Measurements from ENCODE around the gene NUP153.

The NUP153 gene

DNA sequence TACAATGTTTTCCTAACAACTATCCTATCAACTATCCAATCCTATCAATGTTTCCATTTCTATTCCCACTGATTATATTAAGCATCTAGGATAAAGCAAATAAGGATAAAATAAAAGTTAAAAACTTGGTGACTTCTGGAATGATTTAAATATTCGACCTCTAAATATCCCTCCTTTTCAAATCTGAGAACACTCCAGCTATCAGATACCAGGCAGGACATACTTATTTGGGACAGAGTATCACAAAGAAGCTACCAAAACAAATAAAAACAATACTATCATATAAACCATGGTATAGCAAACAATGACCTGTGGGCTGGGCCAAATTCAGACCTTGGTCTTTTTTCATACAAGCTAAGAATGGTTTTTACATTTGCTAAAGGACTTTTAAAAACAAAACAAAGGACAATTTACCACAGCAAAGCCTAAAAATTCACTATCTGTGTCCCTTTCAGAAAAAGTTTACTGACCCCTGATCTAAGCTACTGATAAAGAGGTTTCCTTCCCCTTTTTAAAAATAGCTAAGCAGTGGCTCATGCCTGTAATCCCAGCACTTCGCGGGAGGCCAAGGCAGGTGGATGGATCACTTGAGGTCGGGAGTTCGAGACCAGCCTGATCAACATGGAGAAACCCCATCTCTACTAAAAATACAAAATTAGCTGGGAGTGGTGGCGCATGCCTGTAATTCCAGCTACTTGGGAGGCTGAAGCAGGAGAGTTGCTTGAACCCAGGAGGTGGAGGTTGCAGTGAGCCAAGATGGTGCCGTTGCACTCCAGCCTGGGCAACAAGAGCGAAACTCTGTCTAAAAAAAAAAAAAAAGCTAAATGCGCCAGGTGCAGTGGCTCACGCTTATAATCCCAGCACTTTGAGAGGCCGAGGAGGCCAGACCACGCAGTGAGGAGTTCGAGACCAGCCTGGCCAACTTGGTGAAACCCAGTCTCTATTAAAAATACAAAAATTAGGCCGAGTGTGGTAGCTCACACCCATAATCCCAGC lies 6.0 kb downstream of the NUP153 start:
- H3K9me3 Mint-ChIP-seq: no peaks in the 10 kb centered on the region
- no peaks in the 10 kb centered on the region for H3K27me3 Mint-ChIP-seq (ENCODE audit: low read depth)
- no peak overlapping the region for H3K4me3 Mint-ChIP-seq
- peaks cover 12% of the 10 kb centered on the region for H3K36me3 Mint-ChIP-seq (ENCODE audit: low read depth)
- H3K27ac Mint-ChIP-seq: peak overlapping the region; percentile 15
- H3K4me1 Mint-ChIP-seq (ENCODE audit: low read depth): peaks cover 37% of the 10 kb centered on the region

DNA sequence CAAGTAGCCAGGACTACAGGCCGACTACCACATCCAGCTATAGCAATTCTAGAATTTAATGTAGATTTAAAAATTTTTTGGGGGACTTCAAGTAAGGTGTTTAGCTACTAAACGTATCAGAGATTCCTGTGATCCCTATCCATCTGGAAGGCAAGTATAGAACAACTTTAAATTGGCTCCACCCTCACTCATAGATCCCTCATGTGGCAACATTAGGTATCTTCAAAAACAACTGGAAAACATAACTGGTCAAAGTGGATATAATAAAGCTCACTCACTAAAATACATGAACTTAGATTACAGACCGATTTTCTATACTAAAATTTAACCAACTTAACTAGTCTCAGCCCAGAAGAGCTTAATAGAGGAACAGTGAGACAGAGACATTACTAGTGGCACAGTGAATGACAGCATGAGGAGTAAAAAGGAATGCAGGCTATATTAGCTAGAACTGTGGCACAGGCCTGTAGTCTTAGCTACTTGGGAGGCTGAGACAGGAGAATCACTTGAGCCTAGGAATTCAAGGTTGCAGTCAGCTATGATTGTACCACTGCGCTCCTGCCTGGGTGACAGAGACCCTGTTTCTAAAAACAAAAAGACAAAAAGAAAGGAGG lies 14.7 kb downstream of the NUP153 start:
- Mint-ChIP-seq H3K36me3 (ENCODE audit: low read depth) (peaks cover 15% of the 10 kb centered on the region), H3K27ac (no peak overlapping the region), H3K9me3 (no peaks in the 10 kb centered on the region), H3K4me3 (no peak overlapping the region), H3K4me1 (ENCODE audit: low read depth) (peaks cover 30% of the 10 kb centered on the region), H3K27me3 (ENCODE audit: low read depth) (no peaks in the 10 kb centered on the region)

DNA sequence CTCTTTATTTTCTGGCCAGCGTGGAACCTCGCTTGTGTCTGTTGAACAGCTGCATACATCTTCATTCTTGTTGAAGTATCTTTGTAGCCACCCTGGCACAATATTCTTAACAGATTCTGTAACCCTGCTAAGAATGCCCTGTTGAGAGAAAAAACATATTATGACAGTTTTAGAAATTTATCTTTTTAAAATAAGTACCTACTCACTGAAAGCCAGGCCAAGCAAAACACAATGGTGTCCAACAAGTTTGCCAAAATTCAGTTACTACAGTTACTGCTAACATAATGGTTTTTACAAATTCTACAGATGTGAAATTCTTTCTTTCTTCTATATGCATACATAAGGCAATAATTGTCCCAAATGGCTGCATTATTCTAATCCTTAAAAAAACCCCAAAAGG lies 18.2 kb downstream of the NUP153 start:
- no peaks in the 10 kb centered on the region for H3K27me3 Mint-ChIP-seq (ENCODE audit: low read depth)
- H3K27ac Mint-ChIP-seq: no peak overlapping the region
- no peaks in the 10 kb centered on the region for H3K9me3 Mint-ChIP-seq
- H3K36me3 Mint-ChIP-seq (ENCODE audit: low read depth): peaks cover 23% of the 10 kb centered on the region
- H3K4me1 Mint-ChIP-seq (ENCODE audit: low read depth): peaks cover 29% of the 10 kb centered on the region
- no peak overlapping the region for H3K4me3 Mint-ChIP-seq

- H3K36me3 Mint-ChIP-seq (ENCODE audit: low read depth): peaks cover 30% of the 10 kb centered on the region
- no peak overlapping the region for H3K27ac Mint-ChIP-seq
- peaks cover 29% of the 10 kb centered on the region for H3K4me1 Mint-ChIP-seq (ENCODE audit: low read depth)
- H3K27me3 Mint-ChIP-seq (ENCODE audit: low read depth): no peaks in the 10 kb centered on the region
- H3K4me3 Mint-ChIP-seq: no peak overlapping the region
- H3K9me3 Mint-ChIP-seq: no peaks in the 10 kb centered on the region
These were observed 19.6 kb downstream of the NUP153 start for GRCh38 chr6:17687136-17687535.

- peaks cover 45% of the 10 kb centered on the region for H3K36me3 Mint-ChIP-seq (ENCODE audit: low read depth)
- H3K4me1 Mint-ChIP-seq (ENCODE audit: low read depth): peaks cover 41% of the 10 kb centered on the region
- no peak overlapping the region for H3K4me3 Mint-ChIP-seq
- no peak overlapping the region for H3K27ac Mint-ChIP-seq
- no peaks in the 10 kb centered on the region for H3K9me3 Mint-ChIP-seq
- H3K27me3 Mint-ChIP-seq (ENCODE audit: low read depth): no peaks in the 10 kb centered on the region
These were observed 22.6 kb downstream of the NUP153 start for GRCh38 chr6:17684134-17684533.

DNA sequence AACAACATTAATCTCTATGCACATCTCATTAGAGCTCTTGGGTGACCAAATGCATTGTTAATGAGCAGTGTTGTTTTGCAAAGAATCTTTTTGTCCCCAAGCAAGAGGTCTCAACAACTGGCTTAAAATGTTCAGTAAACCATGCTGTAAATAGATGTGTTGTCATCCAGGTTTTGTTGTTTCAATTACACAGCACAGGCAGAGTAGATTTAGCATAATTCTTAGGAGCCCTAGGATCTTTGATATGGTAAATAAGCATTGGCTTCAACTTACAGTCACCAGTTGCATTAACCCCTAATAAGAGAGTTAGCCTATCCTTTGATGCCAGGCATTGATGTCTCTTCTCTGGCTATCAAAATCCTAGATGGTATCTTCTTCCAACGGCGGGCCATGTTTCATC lies 23.3 kb downstream of the NUP153 start:
- H3K4me1 Mint-ChIP-seq (ENCODE audit: low read depth): peaks cover 41% of the 10 kb centered on the region
- no peaks in the 10 kb centered on the region for H3K27me3 Mint-ChIP-seq (ENCODE audit: low read depth)
- no peak overlapping the region for H3K27ac Mint-ChIP-seq
- peaks cover 45% of the 10 kb centered on the region for H3K36me3 Mint-ChIP-seq (ENCODE audit: low read depth)
- no peak overlapping the region for H3K4me3 Mint-ChIP-seq
- H3K9me3 Mint-ChIP-seq: no peaks in the 10 kb centered on the region

DNA sequence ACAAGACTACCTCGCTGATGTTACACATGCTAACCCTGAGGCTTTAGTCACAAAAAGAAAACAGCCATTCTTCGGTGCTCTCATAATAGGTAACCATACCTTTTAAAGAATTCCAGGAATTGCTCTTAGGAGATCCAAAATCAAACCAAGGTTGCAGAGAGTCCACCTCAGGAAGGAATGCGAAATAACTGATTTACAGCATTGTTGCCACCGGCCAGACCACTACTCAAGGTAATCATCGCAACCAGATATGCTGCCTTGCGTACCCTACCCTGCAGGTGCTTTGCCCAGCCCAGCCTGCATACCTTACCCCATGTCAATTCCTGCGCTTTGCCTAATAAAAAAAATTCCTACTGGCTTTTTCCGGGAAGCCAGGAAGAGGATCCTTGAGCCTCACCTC lies 27.0 kb downstream of the NUP153 start:
- Mint-ChIP-seq H3K27ac (no peak overlapping the region), H3K4me1 (ENCODE audit: low read depth) (peaks cover 43% of the 10 kb centered on the region), H3K4me3 (no peak overlapping the region), H3K27me3 (ENCODE audit: low read depth) (no peaks in the 10 kb centered on the region), H3K9me3 (no peaks in the 10 kb centered on the region), H3K36me3 (ENCODE audit: low read depth) (peaks cover 30% of the 10 kb centered on the region)

GRCh38 chr6:17677602-17678001 lies 29.1 kb downstream of the NUP153 start:
- no peak overlapping the region for H3K4me3 Mint-ChIP-seq
- H3K9me3 Mint-ChIP-seq: no peaks in the 10 kb centered on the region
- H3K36me3 Mint-ChIP-seq (ENCODE audit: low read depth): peaks cover 31% of the 10 kb centered on the region
- no peaks in the 10 kb centered on the region for H3K27me3 Mint-ChIP-seq (ENCODE audit: low read depth)
- H3K4me1 Mint-ChIP-seq (ENCODE audit: low read depth): peaks cover 40% of the 10 kb centered on the region
- no peak overlapping the region for H3K27ac Mint-ChIP-seq

DNA sequence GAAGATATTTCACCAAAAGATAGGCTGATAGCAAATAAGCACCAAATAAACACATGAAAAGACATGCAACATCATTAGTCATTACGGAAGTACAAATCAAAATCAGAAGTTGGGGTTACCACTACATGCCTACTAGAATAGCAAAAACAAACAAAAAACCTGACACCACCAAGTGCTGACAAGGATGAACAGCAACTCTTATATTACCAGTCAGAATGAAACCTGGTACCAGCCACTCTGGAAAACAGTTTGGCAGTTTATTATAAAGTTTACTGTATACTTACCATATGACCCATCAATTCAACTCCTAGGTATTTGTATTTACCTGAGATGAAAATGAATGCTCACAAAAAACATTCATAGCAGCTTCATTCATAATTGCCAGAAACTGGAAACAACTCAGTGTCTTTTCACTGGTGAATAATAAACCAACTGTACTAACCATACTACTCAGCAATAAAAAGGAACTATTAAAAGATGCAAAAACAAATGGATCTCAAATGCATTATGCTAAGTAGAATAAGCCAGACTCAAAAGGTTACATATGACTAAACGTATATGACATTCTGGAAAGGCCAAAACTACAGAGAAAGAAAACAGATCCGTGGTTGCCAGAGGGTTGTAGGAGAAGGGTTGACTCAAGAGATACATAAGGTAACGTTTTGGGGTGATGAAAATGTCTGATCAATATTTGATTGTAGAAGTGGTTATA lies 33.0 kb downstream of the NUP153 start:
- H3K4me1 Mint-ChIP-seq (ENCODE audit: low read depth): peaks cover 30% of the 10 kb centered on the region

GRCh38 chr6:17672064-17672718 lies 34.5 kb downstream of the NUP153 start:
- peaks cover 23% of the 10 kb centered on the region for H3K4me1 Mint-ChIP-seq (ENCODE audit: low read depth)
- no peaks in the 10 kb centered on the region for H3K9me3 Mint-ChIP-seq
- no peak overlapping the region for H3K4me3 Mint-ChIP-seq
- no peak overlapping the region for H3K27ac Mint-ChIP-seq
- H3K27me3 Mint-ChIP-seq (ENCODE audit: low read depth): no peaks in the 10 kb centered on the region
- H3K36me3 Mint-ChIP-seq (ENCODE audit: low read depth): peaks cover 45% of the 10 kb centered on the region

More for the DNA sequence above, 33.0 kb downstream of the NUP153 start:
- Mint-ChIP-seq H3K36me3 (ENCODE audit: low read depth) (peaks cover 37% of the 10 kb centered on the region), H3K27ac (peak overlapping the region; percentile 49), H3K27me3 (ENCODE audit: low read depth) (no peaks in the 10 kb centered on the region), H3K9me3 (no peaks in the 10 kb centered on the region), H3K4me3 (peak overlapping the region; percentile 2)

DNA sequence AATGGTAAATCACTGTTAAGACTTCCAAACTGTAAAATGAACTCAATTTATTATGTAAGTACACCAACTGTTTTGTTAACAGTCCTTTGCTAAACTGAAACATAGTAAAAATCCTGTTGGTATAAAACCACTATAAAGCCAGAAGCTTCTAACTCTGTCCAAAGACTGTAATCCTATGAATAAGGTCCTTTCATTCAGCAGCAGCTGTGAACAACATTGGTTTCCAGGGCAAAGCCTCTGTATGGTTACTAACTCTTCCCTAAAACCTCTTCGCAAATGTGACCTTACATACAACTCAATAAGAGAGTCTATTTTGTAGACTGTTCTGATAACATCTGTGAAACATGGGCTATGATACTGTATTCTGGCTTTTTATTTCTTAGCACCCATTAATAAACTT lies 40.1 kb downstream of the NUP153 start:
- Mint-ChIP-seq H3K9me3 (no peaks in the 10 kb centered on the region), H3K4me1 (ENCODE audit: low read depth) (peaks cover 33% of the 10 kb centered on the region), H3K36me3 (ENCODE audit: low read depth) (peaks cover 62% of the 10 kb centered on the region), H3K27ac (no peak overlapping the region), H3K27me3 (ENCODE audit: low read depth) (no peaks in the 10 kb centered on the region), H3K4me3 (no peak overlapping the region)

GRCh38 chr6:17665132-17665531 lies 41.6 kb downstream of the NUP153 start:
- no peaks in the 10 kb centered on the region for H3K9me3 Mint-ChIP-seq
- H3K4me1 Mint-ChIP-seq (ENCODE audit: low read depth): peaks cover 30% of the 10 kb centered on the region
- H3K4me3 Mint-ChIP-seq: peak overlapping the region; percentile 40
- H3K36me3 Mint-ChIP-seq (ENCODE audit: low read depth): peaks cover 60% of the 10 kb centered on the region
- no peaks in the 10 kb centered on the region for H3K27me3 Mint-ChIP-seq (ENCODE audit: low read depth)
- peak overlapping the region; percentile 67 for H3K27ac Mint-ChIP-seq

- Mint-ChIP-seq H3K27me3 (ENCODE audit: low read depth) (no peaks in the 10 kb centered on the region), H3K4me3 (no peak overlapping the region), H3K36me3 (ENCODE audit: low read depth) (peaks cover 64% of the 10 kb centered on the region), H3K9me3 (no peaks in the 10 kb centered on the region), H3K4me1 (ENCODE audit: low read depth) (peaks cover 32% of the 10 kb centered on the region), H3K27ac (no peak overlapping the region)
These were observed 43.5 kb downstream of the NUP153 start for GRCh38 chr6:17663226-17663625.

DNA sequence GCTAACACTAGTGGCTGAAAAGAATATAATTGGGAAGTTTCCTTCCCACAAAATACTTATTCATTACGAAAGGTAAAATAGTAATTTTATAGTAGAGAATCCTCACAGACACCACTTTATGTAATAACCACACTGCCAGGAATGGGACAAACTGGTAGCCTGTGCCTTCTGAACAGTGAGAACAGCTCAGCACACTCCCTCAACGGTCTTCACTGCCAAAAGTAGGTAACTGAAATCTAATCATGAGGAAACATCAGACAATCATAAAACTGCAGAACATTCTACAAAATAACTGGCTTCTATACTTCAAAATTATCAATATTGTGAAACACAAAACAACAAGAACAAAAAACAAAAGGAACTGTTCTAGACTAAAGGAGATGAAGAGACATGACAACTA lies 44.1 kb downstream of the NUP153 start:
- H3K36me3 Mint-ChIP-seq (ENCODE audit: low read depth): peaks cover 65% of the 10 kb centered on the region
- H3K9me3 Mint-ChIP-seq: no peaks in the 10 kb centered on the region
- H3K27ac Mint-ChIP-seq: peak overlapping the region; percentile 47
- H3K4me1 Mint-ChIP-seq (ENCODE audit: low read depth): peaks cover 32% of the 10 kb centered on the region
- no peaks in the 10 kb centered on the region for H3K27me3 Mint-ChIP-seq (ENCODE audit: low read depth)
- H3K4me3 Mint-ChIP-seq: no peak overlapping the region

Data from T-helper 1 cell treated with Interleukin-12 subunit alpha and Interleukin-12 subunit beta and Interleukin-4 antibody, amounts not matched to agents 30 μg/mL and 1 μg/mL, for 36 hours (primary cell).